Measurements from ENCODE around the gene PDZK1IP1.

The PDZK1IP1 gene

GRCh38 chr1:47189844-47190508, at the start of gene PDZK1IP1:
Gene PDZK1IP1 (minus strand): TSS chr1:47190036. CDS start chr1:47189932, 104 bp downstream.
- no peak for DNase-seq

- no peak for DNase-seq
Measured at GRCh38 chr1:47238935-47239592, 49.2 kb upstream of the PDZK1IP1 start.

- DNase-seq = no peak
Measured at GRCh38 chr1:47235806-47236205, 46.0 kb upstream of the PDZK1IP1 start.

GRCh38 chr1:47235241-47235681, 45.4 kb upstream of the PDZK1IP1 start:
- no peak for DNase-seq

GRCh38 chr1:47233186-47233585, 43.4 kb upstream of the PDZK1IP1 start:
- no peak for DNase-seq

GRCh38 chr1:47232187-47232874, 42.5 kb upstream of the PDZK1IP1 start, which contains the start of gene TAL1:
Gene TAL1 (minus strand): TSS chr1:47232225. CDS start chr1:47225888, 6,337 bp downstream.
- no peak for DNase-seq

GRCh38 chr1:47231301-47232186, 41.7 kb upstream of the PDZK1IP1 start:
- DNase-seq = peak; percentile 25

GRCh38 chr1:47230692-47231300, 41.0 kb upstream of the PDZK1IP1 start:
- no peak for DNase-seq

GRCh38 chr1:47229886-47230691, 40.3 kb upstream of the PDZK1IP1 start:
- DNase-seq = no peak

GRCh38 chr1:47229031-47229885, 39.4 kb upstream of the PDZK1IP1 start:
- no peak for DNase-seq

- no peak for DNase-seq
Measured at GRCh38 chr1:47228644-47229030, 38.8 kb upstream of the PDZK1IP1 start.

GRCh38 chr1:47227341-47228232, 37.8 kb upstream of the PDZK1IP1 start:
- DNase-seq = no peak

- DNase-seq = no peak
Measured at GRCh38 chr1:47226839-47227215, 37.0 kb upstream of the PDZK1IP1 start.

- no peak for DNase-seq
Measured at GRCh38 chr1:47226121-47226838, 36.4 kb upstream of the PDZK1IP1 start.

- no peak for DNase-seq
Measured at GRCh38 chr1:47225430-47226100, 35.7 kb upstream of the PDZK1IP1 start.

GRCh38 chr1:47224676-47225399, 35.0 kb upstream of the PDZK1IP1 start:
- DNase-seq = no peak

- DNase-seq = no peak
Measured at GRCh38 chr1:47223921-47224675, 34.3 kb upstream of the PDZK1IP1 start.
